Mesothelial cell of epicardium (in vitro differentiated cells): ENCODE measurements around the gene ELAVL3. TPM values are rescaled to one million over a fixed set of nuclear protein-coding genes. Genes with fewer than 3 reads are reported as not detected.
A peak's percentile ranks its signal among the peaks of the same experiment; 100 is the strongest.

Source experiments
- DNase-seq, 2 experiments: peaks; one replicate each; pipeline ENCODE4 v3.0.0; 2021; ENCODE audit warnings: low spot score in 2 of 2; ENCODE audit not compliant: unreplicated experiment in 2 of 2
- H3K27ac Mint-ChIP-seq: 2 replicates; pipeline ENCODE4 v1.8.0; 2021; ENCODE audit warnings: mixed read lengths
- H3K27me3 Mint-ChIP-seq: 2 replicates; pipeline ENCODE4 v1.8.0; 2021; ENCODE audit warnings: low read depth, mixed read lengths
- H3K36me3 Mint-ChIP-seq: 2 replicates; pipeline ENCODE4 v1.8.0; 2021; ENCODE audit warnings: mixed read lengths
- H3K4me1 Mint-ChIP-seq: 2 replicates; pipeline ENCODE4 v1.8.0; 2021; ENCODE audit warnings: mixed read lengths
- H3K4me3 Mint-ChIP-seq: 2 replicates; pipeline ENCODE4 v1.8.0; 2021; ENCODE audit warnings: mild to moderate bottlenecking, moderate library complexity, mixed read lengths
- H3K9me3 Mint-ChIP-seq: 2 replicates; pipeline ENCODE4 v1.8.0; 2021; ENCODE audit warnings: mixed read lengths
- CTCF ChIP-seq: fragments of 200-600 bp; sonication (generic); IDR thresholded peaks from one replicate; pipeline ENCODE4 v1.5.0; 2021; ENCODE audit warnings: antibody characterized with exemption; ENCODE audit not compliant: unreplicated experiment
- total RNA-seq: library from RNA; stranded (reverse); gene quantifications from 3 replicates; pipeline ENCODE4 v1.2.1, GENCODE V29; 2021

ELAVL3 gene
- total RNA-seq, 1 donor from 2014 or later, result 0.07 TPM

- no peak for TF ChIP-seq CTCF
- Mint-ChIP-seq H3K9me3 (no peaks in the 10 kb centered on the region), H3K36me3 (peaks cover 16% of the 10 kb centered on the region), H3K4me3 (no peak overlapping the region), H3K27ac (no peak overlapping the region), H3K27me3 (no peaks in the 10 kb centered on the region), H3K4me1 (no peaks in the 10 kb centered on the region)
- no peak for DNase-seq
Observed at GRCh38 chr19:11445141-11445540, 35.7 kb downstream of the ELAVL3 start.

GRCh38 chr19:11444059-11444458 is 36.8 kb downstream of the ELAVL3 start:
- H3K4me3 Mint-ChIP-seq, result no peak overlapping the region
- H3K27ac Mint-ChIP-seq, result no peak overlapping the region
- no peaks in the 10 kb centered on the region for H3K4me1 Mint-ChIP-seq
- no peaks in the 10 kb centered on the region for H3K27me3 Mint-ChIP-seq
- H3K36me3 Mint-ChIP-seq, result peaks cover 16% of the 10 kb centered on the region
- no peak for DNase-seq
- no peak for TF ChIP-seq CTCF
- no peaks in the 10 kb centered on the region for H3K9me3 Mint-ChIP-seq

GRCh38 chr19:11437955-11438354 is 42.9 kb downstream of the ELAVL3 start:
- TF ChIP-seq CTCF, result no peak
- Mint-ChIP-seq H3K27ac (no peak overlapping the region), H3K36me3 (peaks cover 20% of the 10 kb centered on the region), H3K4me1 (peaks cover 22% of the 10 kb centered on the region), H3K27me3 (no peaks in the 10 kb centered on the region), H3K4me3 (peak overlapping the region; percentile 95), H3K9me3 (no peaks in the 10 kb centered on the region)
- DNase-seq, result no peak

- Mint-ChIP-seq H3K27ac (peak overlapping the region; percentile 99), H3K9me3 (no peaks in the 10 kb centered on the region), H3K4me3 (peak overlapping the region; percentile 95), H3K27me3 (no peaks in the 10 kb centered on the region), H3K36me3 (peaks cover 10% of the 10 kb centered on the region), H3K4me1 (peaks cover 22% of the 10 kb centered on the region)
- TF ChIP-seq CTCF, result no peak
- DNase-seq, result no peak
Observed at GRCh38 chr19:11435833-11436313, 45.0 kb downstream of the ELAVL3 start.

GRCh38 chr19:11435057-11435832 is 45.6 kb downstream of the ELAVL3 start, which contains the start of the genes ODAD3 and PRKCSH:
Gene ODAD3, minus strand, starts transcription at chr19:11435121. Its CDS starts 105 bp downstream, at chr19:11435016.
Gene PRKCSH, plus strand, starts transcription at chr19:11435635. Its CDS starts 483 bp downstream, at chr19:11436118.
- Mint-ChIP-seq H3K4me1 (peaks cover 22% of the 10 kb centered on the region), H3K27me3 (no peaks in the 10 kb centered on the region), H3K4me3 (peak within 1 kb of the TSS; percentile 95), H3K36me3 (peaks cover 8% of the 10 kb centered on the region), H3K9me3 (no peaks in the 10 kb centered on the region), H3K27ac (peak within 1 kb of the TSS; percentile 99)
- TF ChIP-seq CTCF, result peak; percentile 96
- DNase-seq, result peak; percentile 98 to 99
